DMS 273 (cell line): ENCODE results near the gene ERICH6.

Source experiments
- DNase-seq: peaks from one replicate; lab custom pipeline; 2025; ENCODE audit not compliant: unreplicated experiment; lab: John Stamatoyannopoulos, UW

ERICH6 gene

GRCh38 chr3:150703756-150704344 lies at the start of gene ERICH6:
Gene ERICH6, minus strand, starts transcription at chr3:150703920. Its CDS starts 22 bp downstream, at chr3:150703898.
- peak; percentile 99 for DNase-seq

GRCh38 chr3:150751781-150752263 lies 48.1 kb upstream of the ERICH6 start:
- peak; percentile 35 for DNase-seq

- DNase-seq, result no peak
Measured at GRCh38 chr3:150749255-150749654, 45.5 kb upstream of the ERICH6 start.

GRCh38 chr3:150748684-150749047 lies 44.9 kb upstream of the ERICH6 start:
- no peak for DNase-seq

DNA sequence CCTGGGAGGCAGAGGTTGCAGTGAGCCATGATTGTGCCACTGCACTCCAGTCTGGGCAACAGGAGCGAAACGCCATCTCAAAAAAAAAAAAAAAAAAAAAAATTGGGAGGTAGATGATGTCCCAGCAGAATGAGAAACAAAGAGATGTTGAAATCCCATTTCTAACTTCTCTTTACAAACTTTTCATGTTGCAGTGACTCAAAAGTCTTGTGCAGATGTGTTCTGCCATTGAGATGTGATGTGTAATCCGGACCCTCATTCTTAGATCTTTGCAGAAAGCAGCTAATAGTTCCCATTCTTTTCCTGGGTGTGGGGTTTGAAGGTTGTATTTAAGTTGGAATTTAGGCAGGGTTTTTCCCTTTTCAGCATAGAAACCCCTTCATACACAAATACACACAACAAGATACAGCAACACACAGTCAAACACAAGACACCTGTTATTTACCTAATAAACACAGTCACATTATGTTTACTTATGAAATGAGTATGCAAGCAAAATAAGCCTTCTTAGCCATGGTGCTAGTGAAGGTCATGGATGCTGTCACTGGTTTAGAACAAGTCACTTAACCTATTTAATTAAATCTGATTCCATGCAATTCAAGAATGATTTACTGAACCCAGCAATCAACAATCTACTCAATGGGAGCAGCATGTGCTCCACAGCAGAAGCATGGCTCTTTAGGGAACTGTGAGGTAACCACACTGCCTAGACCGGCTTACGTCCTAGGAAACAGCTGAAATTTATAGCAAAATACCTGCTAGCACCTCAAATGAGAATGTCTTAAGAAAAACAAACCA lies 44.4 kb upstream of the ERICH6 start:
- DNase-seq, result no peak

GRCh38 chr3:150746791-150747590 lies 43.3 kb upstream of the ERICH6 start:
- DNase-seq, result no peak

DNA sequence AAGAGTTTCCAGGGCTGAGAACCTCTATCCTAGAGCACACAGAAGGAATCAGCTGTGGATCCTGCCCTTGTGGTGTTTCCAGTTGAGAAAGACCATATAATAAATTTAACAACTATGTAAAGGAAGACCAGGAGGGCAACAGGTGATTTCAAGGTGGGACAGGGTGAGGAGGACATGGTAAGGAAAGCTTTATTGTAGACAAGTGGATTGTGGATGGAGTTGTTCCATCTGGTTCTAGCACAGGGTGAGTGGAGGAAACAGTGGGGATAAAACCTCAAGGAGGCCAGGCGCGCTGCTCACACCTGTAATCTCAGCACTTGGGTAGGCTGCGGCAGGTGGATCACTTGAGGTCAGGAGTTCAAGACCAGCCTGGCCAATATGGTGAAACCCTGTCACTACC lies 42.1 kb upstream of the ERICH6 start:
- no peak for DNase-seq

DNA sequence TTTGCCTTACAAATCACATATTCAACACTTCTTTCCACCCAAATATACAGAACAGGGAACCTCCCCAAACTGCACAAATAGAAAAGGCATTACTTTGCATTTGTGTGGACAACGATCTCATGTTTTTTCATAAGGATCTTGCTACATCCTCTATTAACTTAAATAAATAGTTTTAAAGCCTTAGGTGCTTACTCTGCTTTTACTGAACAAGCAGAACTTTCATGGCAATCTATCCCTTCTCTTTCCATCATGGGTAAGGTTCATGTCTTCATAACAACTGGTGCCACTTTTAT lies 41.1 kb upstream of the ERICH6 start:
- DNase-seq, result no peak

- no peak for DNase-seq
Measured at GRCh38 chr3:150744041-150744918, 40.6 kb upstream of the ERICH6 start.

DNA sequence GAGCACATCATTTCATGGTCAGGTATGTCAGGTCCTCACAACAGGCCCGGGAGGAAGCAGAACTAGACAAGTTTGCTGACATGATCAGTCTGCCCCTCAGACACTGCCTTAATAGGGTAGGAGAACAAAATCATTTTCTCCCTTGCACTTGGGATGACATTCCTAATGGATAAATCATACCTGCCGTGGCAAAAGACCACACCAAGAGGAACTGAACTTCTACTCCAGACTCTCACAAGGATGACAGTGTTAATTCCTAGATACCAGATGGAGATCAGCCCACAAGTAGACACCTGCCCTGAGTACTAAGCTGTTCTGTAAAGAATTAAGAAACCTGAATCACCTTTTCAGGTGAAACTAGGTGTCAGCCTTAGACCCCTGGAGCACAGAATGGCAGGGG lies 39.8 kb upstream of the ERICH6 start:
- no peak for DNase-seq

DNA sequence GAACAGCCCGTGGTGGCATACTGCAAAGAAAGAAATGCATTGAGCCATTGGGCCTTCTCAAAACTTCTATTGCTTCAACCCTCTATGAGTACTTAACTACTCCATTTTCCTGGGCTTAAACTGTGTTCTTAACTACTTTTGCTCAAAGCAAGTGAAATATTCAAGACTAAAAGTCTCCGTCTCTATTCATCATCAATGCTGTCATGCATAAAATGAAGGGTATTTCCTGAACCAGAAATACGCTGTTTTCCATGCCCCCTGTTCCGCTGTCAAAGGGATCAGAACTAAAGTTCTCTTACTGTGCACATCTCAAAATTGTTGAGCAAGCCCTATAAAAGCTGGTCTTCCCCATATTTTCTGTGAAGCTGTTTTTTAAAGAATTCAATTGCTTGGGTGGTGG lies 39.0 kb upstream of the ERICH6 start:
- no peak for DNase-seq

DNA sequence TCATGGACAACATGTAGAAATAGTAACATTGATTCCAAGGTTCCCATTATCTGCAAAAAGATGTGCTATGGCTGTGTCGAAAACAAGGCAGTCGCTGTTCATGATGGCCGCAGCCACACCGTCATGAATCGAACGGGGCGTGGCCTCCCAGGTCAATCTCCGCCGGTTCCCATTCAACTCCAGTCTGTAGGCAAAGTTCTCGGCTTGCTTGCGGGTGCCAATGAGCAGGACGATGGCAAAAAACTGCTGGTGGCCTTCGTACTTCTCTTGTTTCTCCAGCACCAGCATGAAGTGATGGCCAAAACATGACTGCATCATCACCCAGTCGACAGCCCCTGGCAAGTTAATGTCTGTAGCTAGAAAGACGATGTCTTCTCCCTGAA lies 38.4 kb upstream of the ERICH6 start:
- DNase-seq, result no peak

- DNase-seq, result no peak
Measured at GRCh38 chr3:150741497-150742140, 37.9 kb upstream of the ERICH6 start.

- DNase-seq, result no peak
Measured at GRCh38 chr3:150740733-150741496, 37.2 kb upstream of the ERICH6 start.

GRCh38 chr3:150739877-150740645 lies 36.3 kb upstream of the ERICH6 start:
- no peak for DNase-seq

GRCh38 chr3:150739200-150739863 lies 35.6 kb upstream of the ERICH6 start:
- DNase-seq, result no peak

DNA sequence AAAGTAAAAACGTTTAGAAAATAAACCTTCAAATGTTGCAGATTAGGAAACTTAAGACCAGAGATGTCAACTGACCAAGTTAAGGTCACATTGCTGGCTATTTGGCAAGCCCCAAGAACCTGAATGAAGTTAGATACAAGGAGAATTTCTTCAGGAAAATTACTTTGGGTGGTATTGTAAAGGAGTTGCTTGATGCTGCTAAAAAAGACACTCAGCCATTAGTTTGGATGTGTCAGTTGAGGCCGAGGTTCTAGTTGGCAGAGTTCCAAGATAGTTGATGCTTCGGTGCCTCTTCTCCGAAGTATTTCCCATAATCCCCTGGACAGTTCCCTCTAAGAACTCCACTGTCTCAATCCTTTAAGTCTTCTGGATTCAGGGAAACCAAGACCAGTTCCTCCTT lies 35.0 kb upstream of the ERICH6 start:
- DNase-seq, result peak; percentile 42

DNA sequence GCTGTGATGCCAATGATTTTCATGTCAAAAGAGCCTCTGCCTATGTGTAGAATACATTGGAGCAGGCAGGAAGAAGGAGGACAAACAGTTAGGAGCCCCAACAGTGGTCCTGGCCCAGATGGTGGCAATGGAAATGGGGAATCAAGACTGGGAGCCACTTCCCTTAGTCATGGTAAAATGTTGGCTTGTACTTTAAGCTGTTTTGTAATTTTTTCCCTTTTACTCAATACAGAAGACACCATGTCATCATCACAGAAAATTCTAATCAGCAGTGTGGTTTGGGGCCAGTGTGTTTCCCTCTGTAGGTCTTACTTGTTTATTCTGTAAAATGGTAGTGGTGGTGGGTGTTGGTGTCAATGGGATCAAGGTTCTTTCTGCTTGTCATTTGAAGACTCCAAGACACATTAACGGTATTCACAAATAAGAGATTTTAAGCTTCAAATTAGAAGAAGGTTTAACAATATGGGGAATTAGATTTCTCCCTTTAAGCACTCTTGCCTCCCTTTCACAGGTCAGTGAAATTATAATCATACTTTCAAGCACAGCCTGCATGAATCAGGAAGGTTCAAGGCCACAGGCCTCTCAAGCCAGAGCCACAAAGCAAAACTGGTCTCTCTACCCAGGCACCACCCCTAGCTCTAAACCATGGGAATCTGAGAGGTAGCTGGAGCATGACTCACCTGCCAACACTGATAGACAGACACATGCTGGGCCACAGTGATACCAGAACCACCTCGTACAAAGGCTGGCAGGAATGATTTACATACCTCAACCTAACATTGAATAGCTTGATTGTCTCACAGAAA lies 34.4 kb upstream of the ERICH6 start:
- DNase-seq, result no peak
